GM18499 (cell line): ENCODE measurements around the gene SRP68.

ENCODE experiments used
- ATAC-seq: cut with Tn5 transposase; IDR thresholded peaks from one replicate; pipeline ENCODE4 v1.9.1; 2021; ENCODE audit warnings: moderate number of reproducible peaks; ENCODE audit not compliant: insufficient read depth, unreplicated experiment

SRP68 gene

GRCh38 chr17:76004750-76005262, 67.5 kb downstream of the SRP68 start:
- no peak for ATAC-seq

- no peak for ATAC-seq
Measured at GRCh38 chr17:76003915-76004314, 68.4 kb downstream of the SRP68 start.

GRCh38 chr17:76002100-76002499, 70.2 kb downstream of the SRP68 start:
- ATAC-seq: no peak

GRCh38 chr17:76000755-76001521, 71.4 kb downstream of the SRP68 start, which contains the start of gene CDK3:
TSS of gene CDK3 (plus strand) at chr17:76000855. CDS start at chr17:76001426, 571 bp downstream.
- no peak for ATAC-seq

GRCh38 chr17:76000016-76000754, 72.1 kb downstream of the SRP68 start:
- ATAC-seq: no peak

GRCh38 chr17:75998327-75998795, 74.0 kb downstream of the SRP68 start:
- no peak for ATAC-seq

- ATAC-seq: no peak
Measured at GRCh38 chr17:75996665-75997590, 75.4 kb downstream of the SRP68 start.

GRCh38 chr17:75995385-75995925, 76.9 kb downstream of the SRP68 start:
- no peak for ATAC-seq

- ATAC-seq: no peak
Measured at GRCh38 chr17:75994802-75995370, 77.4 kb downstream of the SRP68 start.

GRCh38 chr17:75991396-75991795, 80.9 kb downstream of the SRP68 start:
- ATAC-seq: no peak
